Lower lobe of right lung (tissue), 2 donors: Measurements from ENCODE around the gene DEPDC7. TPM values are rescaled to one million over a fixed set of nuclear protein-coding genes. Genes with fewer than 3 reads are reported as not detected.
"Not testable (repeated sequence)": the region's sequence is repeated elsewhere in the genome, so short reads cannot be mapped to it uniquely, and the experiment has no call there.

ENCODE experiments used
- ATAC-seq, 2 donors: fragments of 200-7000 bp; cut with Tn5 transposase; one replicate each; pipeline ENCODE4 v1.9.1; 2020 to 2022; ENCODE audit warnings: mild to moderate bottlenecking in 2 of 2, moderate library complexity in 2 of 2
- DNase-seq: peaks from one replicate; pipeline ENCODE4 v3.0.0-alpha.2; 2020
- H3K27ac ChIP-seq: fragments of 200-600 bp; one replicate; pipeline ENCODE4 v1.8.0; 2022
- H3K27me3 ChIP-seq: fragments of 200-600 bp; one replicate; pipeline ENCODE4 v1.8.0; 2022; ENCODE audit warnings: low read depth
- H3K36me3 ChIP-seq: fragments of 200-600 bp; one replicate; pipeline ENCODE4 v1.8.0; 2022; ENCODE audit warnings: mild to moderate bottlenecking
- H3K4me1 ChIP-seq: fragments of 200-600 bp; one replicate; pipeline ENCODE4 v1.8.0; 2022
- H3K4me3 ChIP-seq: fragments of 200-600 bp; one replicate; pipeline ENCODE4 v1.8.0; 2022; ENCODE audit warnings: mild to moderate bottlenecking
- H3K9me3 ChIP-seq: fragments of 200-600 bp; one replicate; pipeline ENCODE4 v1.8.0; 2022
- CTCF ChIP-seq: fragments of 200-600 bp; IDR thresholded peaks from one replicate; pipeline ENCODE4 v1.8.0; 2022; ENCODE audit warnings: antibody characterized with exemption, mild to moderate bottlenecking
- intact Hi-C: fragments of 100-400 bp; cut with DNase I; formaldehyde crosslinking; loops from one replicate; pipeline ENCODE4 v1.11.0; 2022
- total RNA-seq: library from RNA; stranded (reverse); fragmentation: NEBNext Ultra II Directional; extraction: Animal tissue kit (Norgen Biotek cat#: 25700); gene quantifications from one replicate; pipeline ENCODE4 v1.2.1, GENCODE V29; 2021
- donor health status: DM: no; HTN: yes; CAD: no; lungs with severe emphysema.

Gene DEPDC7
- total RNA-seq, 1 donor from 2014 or later, result 0.71 TPM

DNA sequence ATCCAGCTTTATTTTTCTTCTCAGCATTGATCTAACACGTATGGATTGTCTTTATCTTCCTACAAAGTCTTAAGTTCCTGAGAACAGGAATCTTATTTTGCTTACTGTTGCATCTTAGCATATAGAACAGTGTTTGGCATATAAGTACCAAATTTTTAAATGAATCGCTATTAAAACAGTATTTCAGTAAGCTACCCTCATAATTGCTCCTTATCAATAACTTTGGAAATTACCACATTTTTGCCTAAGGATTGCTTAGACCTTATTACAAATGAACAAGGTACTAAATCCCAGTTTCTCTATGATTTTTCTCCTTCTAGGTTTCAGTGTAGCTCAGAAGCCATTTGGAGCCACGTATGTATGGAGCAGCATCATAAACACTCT is 9.7 kb downstream of the DEPDC7 start:
- H3K27ac ChIP-seq, result no peak overlapping the region
- no peak for DNase-seq
- TF ChIP-seq CTCF, result no peak
- no peaks in the 10 kb centered on the region for H3K4me1 ChIP-seq
- no peak for ATAC-seq
- no peaks in the 10 kb centered on the region for H3K9me3 ChIP-seq
- H3K36me3 ChIP-seq, result no peaks in the 10 kb centered on the region
- H3K4me3 ChIP-seq, result no peak overlapping the region
- no peaks in the 10 kb centered on the region for H3K27me3 ChIP-seq
- intact Hi-C loops, result no loop called here

DNA sequence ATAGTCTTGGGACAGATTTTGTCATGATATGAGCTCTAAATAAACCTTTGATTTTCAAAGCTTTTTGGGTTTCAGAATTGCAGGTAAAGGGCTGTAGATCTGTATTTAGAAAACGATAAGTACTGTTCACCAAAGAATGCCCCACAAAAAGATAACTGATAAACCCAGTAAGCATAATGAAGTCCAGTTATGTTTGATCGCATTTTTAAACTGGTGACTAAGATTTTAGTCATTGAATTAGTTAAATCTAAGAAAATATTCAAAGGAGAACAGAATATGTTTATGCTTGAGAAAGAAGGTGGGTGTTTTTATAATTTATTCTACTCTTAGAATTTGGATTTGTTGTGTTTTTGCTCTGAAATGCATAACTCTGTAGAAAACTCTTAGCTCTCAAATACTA is 11.6 kb downstream of the DEPDC7 start:
- DNase-seq (no peak), ATAC-seq (no peak)
- H3K27me3 ChIP-seq, result no peaks in the 10 kb centered on the region
- H3K9me3 ChIP-seq, result no peaks in the 10 kb centered on the region
- no peak overlapping the region for H3K27ac ChIP-seq
- intact Hi-C loops, result no loop called here
- H3K4me1 ChIP-seq, result no peaks in the 10 kb centered on the region
- H3K4me3 ChIP-seq, result no peak overlapping the region
- no peaks in the 10 kb centered on the region for H3K36me3 ChIP-seq
- TF ChIP-seq CTCF, result no peak

DNA sequence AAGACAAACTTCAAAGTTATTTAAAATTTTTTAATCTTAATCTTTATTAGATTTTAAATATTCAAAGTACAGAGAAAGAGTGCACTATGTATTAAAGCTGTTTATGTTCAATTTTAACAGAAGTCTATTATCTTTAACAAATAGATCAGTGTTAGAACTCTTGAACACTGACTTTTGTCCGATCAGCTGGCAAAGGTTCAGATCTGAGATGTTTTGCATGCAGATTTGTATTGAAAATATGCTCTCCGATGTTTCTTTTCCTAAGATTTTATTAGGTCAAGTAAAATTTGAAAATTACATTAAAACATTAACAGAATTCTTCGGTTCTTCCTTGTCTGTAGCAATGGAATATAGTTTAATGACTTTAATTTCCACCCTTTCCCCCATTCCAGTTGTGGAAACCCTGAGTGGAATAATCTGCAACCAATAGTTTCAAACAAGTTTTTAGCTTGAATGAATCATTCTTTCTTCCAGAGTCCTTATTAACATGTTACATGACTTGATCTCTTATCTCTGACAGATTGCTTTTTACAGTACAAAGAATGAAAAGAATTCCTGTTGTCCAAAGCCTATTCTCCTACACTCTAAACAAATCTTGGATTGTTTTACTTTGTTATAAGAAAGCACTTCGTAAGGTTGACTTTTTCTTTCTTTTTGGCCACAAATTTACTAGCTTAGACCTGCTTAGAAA is 12.3 kb downstream of the DEPDC7 start:
- H3K4me1 ChIP-seq, result no peaks in the 10 kb centered on the region
- H3K27ac ChIP-seq, result no peak overlapping the region
- no peak for TF ChIP-seq CTCF
- ATAC-seq (no peak), DNase-seq (no peak)
- no peaks in the 10 kb centered on the region for H3K9me3 ChIP-seq
- H3K4me3 ChIP-seq, result no peak overlapping the region
- intact Hi-C loops, result no loop called here
- H3K36me3 ChIP-seq, result no peaks in the 10 kb centered on the region
- H3K27me3 ChIP-seq, result no peaks in the 10 kb centered on the region

DNA sequence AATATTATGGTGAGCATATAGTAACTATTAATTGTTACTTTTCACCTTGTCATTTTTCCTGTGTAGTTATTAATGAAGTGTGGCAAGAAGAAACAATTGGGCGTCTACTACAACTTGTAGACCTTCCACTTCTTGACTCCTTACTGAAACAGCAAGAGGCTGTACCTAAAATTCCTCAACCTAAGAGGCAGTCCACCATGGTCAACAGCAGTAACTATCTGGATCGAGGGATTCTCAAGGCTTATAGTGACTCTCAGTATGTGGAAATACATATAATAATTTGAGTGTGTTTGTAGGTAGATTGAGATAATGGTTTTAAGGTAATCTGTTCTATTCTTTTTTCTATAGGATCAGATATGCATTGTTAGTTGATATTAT is 12.8 kb downstream of the DEPDC7 start:
- no peak overlapping the region for H3K4me3 ChIP-seq
- TF ChIP-seq CTCF, result no peak
- H3K27me3 ChIP-seq, result no peaks in the 10 kb centered on the region
- H3K36me3 ChIP-seq, result no peaks in the 10 kb centered on the region
- intact Hi-C loops, result no loop called here
- no peak overlapping the region for H3K27ac ChIP-seq
- H3K9me3 ChIP-seq, result no peaks in the 10 kb centered on the region
- ATAC-seq (no peak), DNase-seq (no peak)
- H3K4me1 ChIP-seq, result no peaks in the 10 kb centered on the region

GRCh38 chr11:33029218-33029617 is 13.5 kb downstream of the DEPDC7 start:
- H3K4me1 ChIP-seq, H3K36me3 ChIP-seq, H3K27me3 ChIP-seq, ATAC-seq, DNase-seq, H3K4me3 ChIP-seq, H3K27ac ChIP-seq, H3K9me3 ChIP-seq, intact Hi-C loops: not testable (repeated sequence)

DNA sequence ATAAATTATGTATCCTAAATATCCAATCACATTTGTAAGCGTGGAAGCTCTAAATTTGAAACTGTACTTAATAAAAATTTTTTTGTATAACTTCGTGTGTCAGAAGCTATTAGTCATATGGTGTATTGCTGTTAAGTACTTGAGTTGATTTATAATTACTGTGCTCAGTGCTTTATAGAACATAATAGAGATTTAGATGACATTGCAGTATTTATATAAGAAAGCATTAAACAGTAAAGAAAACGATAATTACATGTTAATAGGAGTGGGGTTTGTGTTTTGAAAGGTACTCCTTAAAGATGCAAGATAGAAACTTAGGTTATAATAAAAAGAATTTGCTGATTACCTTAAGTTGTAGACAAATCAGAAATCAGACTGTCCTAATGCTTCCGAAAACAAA is 17.8 kb downstream of the DEPDC7 start:
- Histone ChIP-seq H3K4me3 (no peak overlapping the region), H3K27ac (no peak overlapping the region), H3K9me3 (no peaks in the 10 kb centered on the region), H3K4me1 (no peaks in the 10 kb centered on the region), H3K27me3 (no peaks in the 10 kb centered on the region), H3K36me3 (no peaks in the 10 kb centered on the region)
- no peak for TF ChIP-seq CTCF
- intact Hi-C loops, result no loop called here
- ATAC-seq (no peak), DNase-seq (no peak)
